PC-3 (cell line): Measurements from ENCODE around the gene PCNX2. TPM values are rescaled to one million over a fixed set of nuclear protein-coding genes. Genes with fewer than 3 reads are reported as not detected.
A peak's percentile ranks its signal among the peaks of the same experiment; 100 is the strongest.

ENCODE experiments used
- ATAC-seq: fragments of 200-7000 bp; cut with Tn5 transposase; 2 replicates; pipeline ENCODE4 v1.9.1; 2020; ENCODE audit warnings: mild to moderate bottlenecking, moderate library complexity
- BruUV-seq: library from RNA; stranded (reverse); fragments of 400-500 nt; replicated peaks from 2 replicates; lab custom pipeline; 2021; lab: Mats Ljungman, UMichigan
- CTCF ChIA-PET: fragments of 300-600 bp; sonication (Branson Sonifier 250); formaldehyde crosslinking; loops from one replicate; lab custom pipeline; 2022; ENCODE audit warnings: antibody characterized with exemption; lab: Charles Lee
- POLR2A ChIA-PET: fragments of 300-600 bp; sonication (Branson Sonifier 250); formaldehyde crosslinking; loops from one replicate; lab custom pipeline; 2022; ENCODE audit warnings: antibody characterized with exemption; ENCODE audit not compliant: unreplicated experiment; lab: Charles Lee
- DNase-seq: peaks from one replicate; pipeline ENCODE4 v3.0.0-alpha.2; 2015
- H2AFZ ChIP-seq: fragments of 300-600 bp; sonication (generic); 2 replicates; pipeline ENCODE4 v1.6.0; 2016; ENCODE audit warnings: antibody characterized with exemption, low read length
- H3F3A ChIP-seq: fragments of 300-600 bp; sonication (generic); one replicate; pipeline ENCODE4 v1.6.0; 2017; ENCODE audit warnings: antibody characterized with exemption, low read length, control low read depth, mild to moderate bottlenecking; ENCODE audit not compliant: unreplicated experiment
- H3K27ac ChIP-seq: fragments of 300-600 bp; sonication (generic); 2 replicates; pipeline ENCODE4 v1.5.1; 2016; ENCODE audit warnings: mild to moderate bottlenecking, low read length
- H3K27me3 ChIP-seq: fragments of 300-600 bp; sonication (generic); 2 replicates; pipeline ENCODE4 v1.6.1; 2016; ENCODE audit warnings: low read length, mixed read lengths
- H3K36me3 ChIP-seq: fragments of 300-600 bp; sonication (generic); 2 replicates; pipeline ENCODE4 v1.6.1; 2016; ENCODE audit warnings: low read depth, mixed run types, low read length, mixed read lengths
- H3K4me1 ChIP-seq: fragments of 300-600 bp; sonication (generic); 2 replicates; pipeline ENCODE4 v1.5.1; 2016; ENCODE audit warnings: low read length; ENCODE audit not compliant: insufficient read depth
- H3K4me2 ChIP-seq: fragments of 300-600 bp; sonication (generic); 2 replicates; pipeline ENCODE4 v1.6.0; 2016; ENCODE audit warnings: low read length
- H3K4me3 ChIP-seq: fragments of 300-600 bp; sonication (generic); 2 replicates; pipeline ENCODE4 v1.5.1; 2016; ENCODE audit warnings: mild to moderate bottlenecking, low read length, mixed read lengths
- H3K79me2 ChIP-seq: fragments of 300-600 bp; sonication (generic); 2 replicates; pipeline ENCODE4 v1.6.1; 2017; ENCODE audit warnings: low read length, mixed read lengths
- H3K9ac ChIP-seq: fragments of 300-600 bp; sonication (generic); 2 replicates; pipeline ENCODE4 v1.6.0; 2016; ENCODE audit warnings: mild to moderate bottlenecking, low read length
- H3K9me2 ChIP-seq: fragments of 300-600 bp; sonication (generic); replicated peaks from 2 replicates; pipeline ENCODE4 v1.6.1; 2016; ENCODE audit warnings: mixed run types, low read length, mixed read lengths
- H3K9me3 ChIP-seq: fragments of 300-600 bp; sonication (generic); 2 replicates; pipeline ENCODE4 v1.6.1; 2016; ENCODE audit warnings: low read length, mixed read lengths
- H4K20me1 ChIP-seq: fragments of 300-600 bp; sonication (generic); 2 replicates; pipeline ENCODE4 v1.6.1; 2016; ENCODE audit warnings: low read length, mixed read lengths
- EZH2 ChIP-seq: fragments of 300-600 bp; sonication (generic); IDR thresholded peaks from one replicate; pipeline ENCODE4 v1.6.1; 2017; ENCODE audit warnings: antibody characterized with exemption, mild to moderate bottlenecking, low read length; ENCODE audit not compliant: unreplicated experiment
- EZH2phosphoT487 ChIP-seq: fragments of 300-600 bp; sonication (generic); IDR thresholded peaks from 2 replicates; pipeline ENCODE4 v1.6.1; 2018; ENCODE audit warnings: mild to moderate bottlenecking, antibody characterized with exemption, low read length, borderline replicate concordance
- intact Hi-C: fragments of 100-400 bp; cut with micrococcal nuclease; formaldehyde crosslinking; loops from 2 replicates; pipeline ENCODE4 v1.9.0; 2023
- total RNA-seq: library from RNA; depleted of rRNA; stranded (reverse); fragments of >200 nt; gene quantifications from 2 replicates; pipeline ENCODE4 v1.2.3, GENCODE V29; 2014
- TF ChIP-seq, protein P1 (sequence below): fragments of 300-600 bp; sonication (generic); conservative IDR thresholded peaks from 2 replicates; pipeline ENCODE4 v1.5.1; 2017; ENCODE audit warnings: antibody characterized with exemption, low read depth, mild to moderate bottlenecking, low read length

The PCNX2 gene
- total RNA-seq, 1 experiment from 2014 or later: 17.3 TPM

DNA sequence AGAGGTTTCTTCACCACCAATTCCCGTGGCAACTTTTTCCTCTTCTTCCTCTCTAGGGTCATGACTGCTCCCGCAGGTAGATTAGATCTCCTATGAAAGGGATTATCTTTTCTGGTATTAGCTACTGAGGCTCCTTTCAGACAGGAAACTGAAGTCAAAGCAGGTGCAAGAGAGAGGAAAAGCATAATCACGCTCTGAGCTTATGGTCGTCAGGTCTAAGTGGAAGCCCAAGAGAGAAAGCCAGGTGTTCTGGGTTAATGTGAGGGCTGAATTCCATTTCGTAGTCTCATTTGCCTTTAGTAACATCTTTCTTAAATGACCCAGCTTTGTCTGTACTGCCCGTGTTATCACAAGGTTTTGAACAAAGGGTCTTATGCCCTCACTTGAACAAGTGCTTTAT is 23.7 kb upstream of the PCNX2 start:
- Histone ChIP-seq H3K9me3 (no peaks in the 10 kb centered on the region), H3K27ac (no peak overlapping the region), H4K20me1 (no peaks in the 10 kb centered on the region), H3K36me3 (no peaks in the 10 kb centered on the region), H2AFZ (no peak overlapping the region), H3K27me3 (no peaks in the 10 kb centered on the region), H3F3A (no peaks in the 10 kb centered on the region), H3K4me3 (no peak overlapping the region), H3K79me2 (no peaks in the 10 kb centered on the region), H3K4me2 (no peak overlapping the region), H3K9ac (no peak overlapping the region), H3K4me1 (peaks cover 19% of the 10 kb centered on the region), H3K9me2 (no peaks in the 10 kb centered on the region)
- DNase-seq (no peak), ATAC-seq (no peak)
- BruUV-seq: no TSS peak
- TF ChIP-seq EZH2phosphoT487 (no peak), EZH2 (no peak)
- intact Hi-C loops: loop anchor here (5.0 kb wide), 1 partner anchor 103 kb away; no protein-coding TSS in a partner anchor
- ChIA-PET POLR2A (no interaction called here), CTCF (no interaction called here)

DNA sequence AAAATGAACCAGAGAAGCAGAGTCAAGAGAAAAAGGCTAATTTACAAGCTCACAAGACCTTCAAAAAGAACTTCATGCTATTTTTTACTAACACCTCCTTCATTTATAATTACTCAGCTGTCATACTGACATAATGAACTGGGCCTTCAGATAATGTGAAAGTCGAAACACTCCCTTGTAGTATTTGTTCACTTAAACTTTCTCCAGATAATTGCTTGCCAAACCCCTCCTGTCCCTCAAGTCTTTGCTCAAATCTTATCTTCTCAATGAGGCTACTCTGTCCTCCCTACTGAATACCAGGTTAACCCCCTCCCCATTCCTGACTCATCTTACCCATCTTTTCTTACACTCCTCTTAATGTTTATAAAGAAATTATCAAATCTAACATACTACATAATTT is 20.9 kb upstream of the PCNX2 start:
- POLR2A ChIA-PET: interaction anchor here (0.6 kb wide), 1 partner anchor 109 kb away, joined by 6 read pairs; no protein-coding TSS in a partner anchor
- BruUV-seq: no TSS peak
- ATAC-seq: no peak
- CTCF ChIA-PET: no interaction called here
- peaks cover 19% of the 10 kb centered on the region for H3K4me1 ChIP-seq
- H3K36me3 ChIP-seq: no peaks in the 10 kb centered on the region
- H4K20me1 ChIP-seq: no peaks in the 10 kb centered on the region
- no peaks in the 10 kb centered on the region for H3F3A ChIP-seq
- H3K4me2 ChIP-seq: no peak overlapping the region
- H3K27me3 ChIP-seq: no peaks in the 10 kb centered on the region
- no peaks in the 10 kb centered on the region for H3K9me2 ChIP-seq
- no peaks in the 10 kb centered on the region for H3K9me3 ChIP-seq
- DNase-seq: no peak
- peak overlapping the region; percentile 37 for H3K27ac ChIP-seq
- no peaks in the 10 kb centered on the region for H3K79me2 ChIP-seq
- no peak overlapping the region for H3K9ac ChIP-seq
- H2AFZ ChIP-seq: no peak overlapping the region
- H3K4me3 ChIP-seq: no peak overlapping the region
- intact Hi-C loops: loop anchor here (5.0 kb wide), 1 partner anchor 106 kb away; no protein-coding TSS in a partner anchor
- TF ChIP-seq, protein P1, sequence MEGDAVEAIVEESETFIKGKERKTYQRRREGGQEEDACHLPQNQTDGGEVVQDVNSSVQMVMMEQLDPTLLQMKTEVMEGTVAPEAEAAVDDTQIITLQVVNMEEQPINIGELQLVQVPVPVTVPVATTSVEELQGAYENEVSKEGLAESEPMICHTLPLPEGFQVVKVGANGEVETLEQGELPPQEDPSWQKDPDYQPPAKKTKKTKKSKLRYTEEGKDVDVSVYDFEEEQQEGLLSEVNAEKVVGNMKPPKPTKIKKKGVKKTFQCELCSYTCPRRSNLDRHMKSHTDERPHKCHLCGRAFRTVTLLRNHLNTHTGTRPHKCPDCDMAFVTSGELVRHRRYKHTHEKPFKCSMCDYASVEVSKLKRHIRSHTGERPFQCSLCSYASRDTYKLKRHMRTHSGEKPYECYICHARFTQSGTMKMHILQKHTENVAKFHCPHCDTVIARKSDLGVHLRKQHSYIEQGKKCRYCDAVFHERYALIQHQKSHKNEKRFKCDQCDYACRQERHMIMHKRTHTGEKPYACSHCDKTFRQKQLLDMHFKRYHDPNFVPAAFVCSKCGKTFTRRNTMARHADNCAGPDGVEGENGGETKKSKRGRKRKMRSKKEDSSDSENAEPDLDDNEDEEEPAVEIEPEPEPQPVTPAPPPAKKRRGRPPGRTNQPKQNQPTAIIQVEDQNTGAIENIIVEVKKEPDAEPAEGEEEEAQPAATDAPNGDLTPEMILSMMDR: no peak
- TF ChIP-seq EZH2phosphoT487 (no peak), EZH2 (no peak)

DNA sequence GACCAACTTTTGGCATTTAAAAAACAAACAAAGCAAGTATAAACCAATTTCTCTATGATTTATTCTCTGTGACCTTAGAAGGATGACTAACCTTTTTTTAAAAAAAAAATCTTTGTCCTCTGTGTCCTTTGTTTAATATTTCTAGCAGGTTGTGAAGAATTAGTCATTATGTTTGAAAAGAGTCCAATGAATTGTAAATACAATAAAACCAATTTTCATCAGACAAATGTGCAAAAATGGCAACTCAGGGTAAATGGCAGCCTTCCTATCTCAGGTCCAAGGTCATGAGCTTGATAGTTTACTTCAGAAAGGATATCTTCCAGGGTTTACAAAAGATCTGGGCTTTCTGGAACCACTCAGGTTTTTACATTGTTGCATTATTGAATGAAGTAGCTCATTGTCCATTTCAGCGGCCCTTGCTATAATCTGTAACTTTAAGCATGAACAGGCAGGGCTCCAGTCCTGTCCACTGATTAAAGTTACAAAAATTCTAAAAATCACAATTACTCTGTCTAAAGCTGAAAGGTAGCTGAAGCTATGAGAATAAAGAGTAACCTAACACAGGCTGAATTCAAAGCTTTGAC is 20.3 kb upstream of the PCNX2 start:
- Histone ChIP-seq H3K4me2 (peak overlapping the region; percentile 30; the same call in 1 of the 2 replicates), H3K27ac (peak overlapping the region; percentile 37), H4K20me1 (no peaks in the 10 kb centered on the region), H3F3A (no peaks in the 10 kb centered on the region), H3K4me3 (no peak overlapping the region), H3K79me2 (no peaks in the 10 kb centered on the region), H3K4me1 (peaks cover 19% of the 10 kb centered on the region), H3K36me3 (no peaks in the 10 kb centered on the region), H2AFZ (no peak overlapping the region), H3K9me2 (no peaks in the 10 kb centered on the region), H3K9me3 (no peaks in the 10 kb centered on the region), H3K9ac (no peak overlapping the region), H3K27me3 (no peaks in the 10 kb centered on the region)
- intact Hi-C loops: loop anchor here (1.0 to 5.0 kb wide), 2 partner anchors 11 to 106 kb away; partner anchors contain the start of gene MAP3K21
- TF ChIP-seq, protein P1: no peak
- no peak for TF ChIP-seq EZH2phosphoT487
- TF ChIP-seq EZH2: no peak
- POLR2A ChIA-PET: interaction anchor here (0.6 kb wide), 1 partner anchor 110 kb away, joined by 6 read pairs; no protein-coding TSS in a partner anchor
- BruUV-seq: no TSS peak
- CTCF ChIA-PET: no interaction called here
- ATAC-seq (peak; percentile 91), DNase-seq (peak; percentile 68)
